ENCODE measurements around the gene FTSJ3. TPM values are rescaled to one million over a fixed set of nuclear protein-coding genes. Genes with fewer than 3 reads are reported as not detected.

The FTSJ3 gene
- total and polyA plus RNA-seq, 9 donors: 21.3 to 47.0 (median 34.7) TPM

GRCh38 chr17:63831505-63831904 lies 4.0 kb upstream of the FTSJ3 start:
- Histone ChIP-seq H3K36me3 (no peaks in the 10 kb centered on the region), H3K9me3 (no peaks in the 10 kb centered on the region), H3K4me1 (ENCODE audit: insufficient read depth) (peaks cover 3% of the 10 kb centered on the region), H3K27ac (no peak overlapping the region), H3K4me3 (no peak overlapping the region), H3K27me3 (no peaks in the 10 kb centered on the region)
- TF ChIP-seq EP300 (IDR thresholded peaks at IDR 0.05): no peak
- TF ChIP-seq CTCF (IDR thresholded peaks at IDR 0.05): no peak
- intact Hi-C loops (cut with DNase I): loop anchor here in 1 of 4 donors (10.0 kb wide), 1 partner anchor 57 kb away; the partner anchor contains the start of genes CCDC47 and DDX42
- no peak for DNase-seq
- 63 to 76% (median 75%) methylated on average over 8 of the region's 8 CpGs for WGBS, 3 donors

- Histone ChIP-seq H3K27ac (no peak overlapping the region), H3K36me3 (no peaks in the 10 kb centered on the region), H3K9me3 (no peaks in the 10 kb centered on the region), H3K27me3 (no peaks in the 10 kb centered on the region), H3K4me1 (ENCODE audit: insufficient read depth) (peaks cover 3% of the 10 kb centered on the region), H3K4me3 (no peak overlapping the region)
- TF ChIP-seq CTCF (IDR thresholded peaks at IDR 0.05) (no peak), POLR2A (IDR thresholded peaks at IDR 0.05) (no peak), EP300 (IDR thresholded peaks at IDR 0.05) (no peak)
- WGBS, 3 donors: 76 to 87% (median 81%) methylated on average over 15 of the region's 15 CpGs
- DNase-seq: no peak
- intact Hi-C loops (cut with DNase I): loop anchor here in 1 of 4 donors (10.0 kb wide), 1 partner anchor 56 kb away; the partner anchor contains the start of genes CCDC47 and DDX42
Measured at GRCh38 chr17:63830904-63831491, 3.5 kb upstream of the FTSJ3 start.

GRCh38 chr17:63830278-63830677 lies 2.8 kb upstream of the FTSJ3 start:
- intact Hi-C loops (cut with DNase I): loop anchor here in 1 of 4 donors (10.0 kb wide), 1 partner anchor 55 kb away; the partner anchor contains the start of genes CCDC47 and DDX42
- no peak overlapping the region for H3K27ac ChIP-seq
- H3K4me1 ChIP-seq (ENCODE audit: insufficient read depth): peaks cover 3% of the 10 kb centered on the region
- TF ChIP-seq EP300 (IDR thresholded peaks at IDR 0.05): no peak
- no peak for TF ChIP-seq POLR2A (IDR thresholded peaks at IDR 0.05)
- no peak for TF ChIP-seq CTCF (IDR thresholded peaks at IDR 0.05)
- H3K9me3 ChIP-seq: no peaks in the 10 kb centered on the region
- H3K4me3 ChIP-seq: no peak overlapping the region
- H3K27me3 ChIP-seq: no peaks in the 10 kb centered on the region
- DNase-seq: no peak
- WGBS, 3 donors: 81 to 87% (median 85%) methylated on average over 5 of the region's 5 CpGs
- no peaks in the 10 kb centered on the region for H3K36me3 ChIP-seq

GRCh38 chr17:63828936-63829335 lies 1.5 kb upstream of the FTSJ3 start:
- H3K9me3 ChIP-seq: no peaks in the 10 kb centered on the region
- H3K4me1 ChIP-seq (ENCODE audit: insufficient read depth): peaks cover 3% of the 10 kb centered on the region
- intact Hi-C loops (cut with DNase I): no loop called here
- no peak overlapping the region for H3K4me3 ChIP-seq
- TF ChIP-seq EP300 (IDR thresholded peaks at IDR 0.05) (no peak), POLR2A (IDR thresholded peaks at IDR 0.05) (no peak), CTCF (IDR thresholded peaks at IDR 0.05) (no peak)
- H3K27me3 ChIP-seq: no peaks in the 10 kb centered on the region
- WGBS, 3 donors: 91 to 97% (median 96%) methylated on average over 3 of the region's 3 CpGs
- DNase-seq: no peak
- no peak overlapping the region for H3K27ac ChIP-seq
- H3K36me3 ChIP-seq: no peaks in the 10 kb centered on the region

All from ovary (tissue), 9 donors.